GM21367 (cell line): ENCODE measurements around the gene USP31.
"Not testable (repeated sequence)": the region's sequence is repeated elsewhere in the genome, so short reads cannot be mapped to it uniquely, and the experiment has no call there.

Experiments used
- ATAC-seq: cut with Tn5 transposase; IDR thresholded peaks from one replicate; pipeline ENCODE4 v1.9.1; 2021; ENCODE audit not compliant: unreplicated experiment

USP31 gene

GRCh38 chr16:23160082-23160481, 10.8 kb upstream of the USP31 start:
- no peak for ATAC-seq

- no peak for ATAC-seq
These were observed 8.9 kb upstream of the USP31 start for GRCh38 chr16:23158114-23158513.

GRCh38 chr16:23156946-23157460, 7.8 kb upstream of the USP31 start:
- no peak for ATAC-seq

- no peak for ATAC-seq
These were observed 6.9 kb upstream of the USP31 start for GRCh38 chr16:23156110-23156509.

GRCh38 chr16:23155445-23156049, 6.3 kb upstream of the USP31 start:
- ATAC-seq, result no peak

GRCh38 chr16:23152386-23153178, 3.3 kb upstream of the USP31 start:
- ATAC-seq, result no peak

- no peak for ATAC-seq
These were observed 727 bp upstream of the USP31 start for GRCh38 chr16:23149993-23150364.

- ATAC-seq, result peak; percentile 32
These were observed 562 bp downstream of the USP31 start for GRCh38 chr16:23148513-23149266.

GRCh38 chr16:23148166-23148512, 1.1 kb downstream of the USP31 start:
- no peak for ATAC-seq

- no peak for ATAC-seq
These were observed 1.6 kb downstream of the USP31 start for GRCh38 chr16:23147666-23148065.

GRCh38 chr16:23146877-23147601, 2.2 kb downstream of the USP31 start:
- no peak for ATAC-seq

- no peak for ATAC-seq
These were observed 3.6 kb downstream of the USP31 start for GRCh38 chr16:23145608-23146007.

- ATAC-seq, result no peak
These were observed 4.1 kb downstream of the USP31 start for GRCh38 chr16:23145186-23145585.

- not testable (repeated sequence) for ATAC-seq
These were observed 4.9 kb downstream of the USP31 start for GRCh38 chr16:23144393-23144792.

- ATAC-seq, result no peak
These were observed 5.9 kb downstream of the USP31 start for GRCh38 chr16:23143391-23143790.

GRCh38 chr16:23141959-23142740, 7.1 kb downstream of the USP31 start:
- ATAC-seq, result no peak

GRCh38 chr16:23141500-23141899, 7.8 kb downstream of the USP31 start:
- ATAC-seq, result no peak

- no peak for ATAC-seq
These were observed 8.2 kb downstream of the USP31 start for GRCh38 chr16:23141033-23141432.

- no peak for ATAC-seq
These were observed 9.1 kb downstream of the USP31 start for GRCh38 chr16:23140107-23140506.

GRCh38 chr16:23137818-23138217, 11.4 kb downstream of the USP31 start:
- ATAC-seq, result no peak
